Epidermal melanocyte (primary cell): ENCODE results near the gene FFAR3.

Source experiments
- DNase-seq: peaks from one replicate; pipeline ENCODE4 v3.0.0; 2011; ENCODE audit warnings: low spot score; ENCODE audit not compliant: insufficient read length

The FFAR3 gene, protein sequence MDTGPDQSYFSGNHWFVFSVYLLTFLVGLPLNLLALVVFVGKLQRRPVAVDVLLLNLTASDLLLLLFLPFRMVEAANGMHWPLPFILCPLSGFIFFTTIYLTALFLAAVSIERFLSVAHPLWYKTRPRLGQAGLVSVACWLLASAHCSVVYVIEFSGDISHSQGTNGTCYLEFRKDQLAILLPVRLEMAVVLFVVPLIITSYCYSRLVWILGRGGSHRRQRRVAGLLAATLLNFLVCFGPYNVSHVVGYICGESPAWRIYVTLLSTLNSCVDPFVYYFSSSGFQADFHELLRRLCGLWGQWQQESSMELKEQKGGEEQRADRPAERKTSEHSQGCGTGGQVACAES

DNA sequence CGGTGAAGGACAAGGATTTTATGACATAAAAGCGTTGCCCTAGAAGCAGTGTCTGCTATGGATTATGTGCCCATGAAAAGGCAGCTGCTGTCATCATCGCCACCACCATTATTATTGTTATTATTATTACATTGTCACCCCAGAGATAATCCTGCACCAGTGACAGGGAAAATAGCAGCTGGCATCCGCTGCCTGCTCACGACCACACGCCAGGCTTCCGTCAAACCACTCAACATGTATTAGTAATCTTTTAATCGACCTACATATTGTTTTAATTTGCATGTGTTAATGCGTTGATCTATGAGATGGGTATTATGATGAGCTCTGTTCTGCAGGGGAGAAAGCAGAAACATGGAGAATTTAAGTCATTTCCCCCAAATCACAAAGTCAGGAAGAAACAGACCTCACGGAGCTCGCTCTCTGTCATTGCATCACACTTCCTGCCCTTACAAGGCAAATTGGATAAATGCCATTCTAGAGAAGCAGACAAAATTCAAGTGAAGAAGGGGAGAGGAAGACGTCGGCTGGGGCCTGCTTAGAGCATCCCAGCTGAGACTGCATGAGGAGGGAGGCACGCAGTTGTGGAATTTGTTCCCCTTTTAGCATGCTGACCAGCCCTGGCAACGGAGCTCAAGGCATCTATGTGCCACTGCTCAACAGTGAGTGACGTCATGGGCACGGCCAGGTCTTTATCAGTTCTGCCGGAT lies at the start of gene FFAR3:
Gene FFAR3, plus strand, starts transcription at position 594 of the 707 bp plus-strand sequence. CDS start 431 bp downstream, outside the sequence.
- no peak for DNase-seq

DNA sequence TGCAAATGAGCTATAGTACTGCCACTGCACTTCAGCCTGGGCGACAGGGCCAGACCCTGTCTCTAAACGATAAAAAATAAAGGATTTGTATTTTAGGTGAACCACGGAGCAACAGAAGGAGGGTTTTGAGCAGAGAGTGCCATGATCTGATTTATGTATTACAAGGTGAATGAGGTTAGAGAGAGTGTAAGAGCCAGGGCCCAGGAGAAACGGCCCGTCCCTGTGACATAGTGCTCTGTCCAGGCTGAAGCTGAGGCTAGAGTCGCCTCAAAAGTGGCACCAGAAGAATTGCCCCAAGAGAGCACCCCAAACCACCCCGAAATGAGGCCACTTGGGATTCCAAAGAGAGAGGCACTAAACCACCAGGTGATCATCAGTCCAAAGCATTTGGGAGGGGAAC lies 49.4 kb upstream of the FFAR3 start:
- no peak for DNase-seq

DNA sequence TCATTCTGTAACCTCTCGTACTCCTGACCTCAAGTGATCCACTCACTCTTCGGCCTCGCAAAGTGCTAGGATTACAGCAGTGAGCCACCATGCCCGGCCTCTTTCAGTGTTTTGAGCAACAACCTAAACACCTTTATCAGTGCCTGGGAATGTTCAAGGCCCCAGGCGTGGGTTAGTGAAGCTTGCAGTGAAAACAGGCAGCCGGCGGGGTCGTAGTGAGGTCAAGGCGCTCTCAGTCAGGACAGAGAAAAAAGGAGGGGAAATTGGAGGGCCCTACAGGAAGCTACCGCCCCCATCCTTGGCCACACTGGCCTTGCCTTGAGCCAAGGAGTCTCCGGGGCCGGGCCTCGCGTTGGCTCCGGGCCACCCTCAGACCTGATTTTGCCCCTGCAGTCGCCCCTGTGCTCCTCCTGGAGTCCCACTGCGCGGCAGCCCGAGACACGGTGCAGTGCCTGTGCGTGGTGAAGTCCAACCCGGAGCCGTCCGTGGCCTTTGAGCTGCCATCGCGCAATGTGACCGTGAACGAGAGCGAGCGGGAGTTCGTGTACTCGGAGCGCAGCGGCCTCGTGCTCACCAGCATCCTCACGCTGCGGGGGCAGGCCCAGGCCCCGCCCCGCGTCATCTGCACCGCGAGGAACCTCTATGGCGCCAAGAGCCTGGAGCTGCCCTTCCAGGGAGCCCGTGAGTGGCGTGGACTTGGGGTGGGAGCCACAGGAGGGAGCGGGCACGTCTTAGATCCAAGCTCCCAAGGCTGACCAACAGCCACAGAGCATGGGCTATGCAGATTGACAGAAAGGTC lies 48.6 kb upstream of the FFAR3 start:
- DNase-seq: no peak

DNA sequence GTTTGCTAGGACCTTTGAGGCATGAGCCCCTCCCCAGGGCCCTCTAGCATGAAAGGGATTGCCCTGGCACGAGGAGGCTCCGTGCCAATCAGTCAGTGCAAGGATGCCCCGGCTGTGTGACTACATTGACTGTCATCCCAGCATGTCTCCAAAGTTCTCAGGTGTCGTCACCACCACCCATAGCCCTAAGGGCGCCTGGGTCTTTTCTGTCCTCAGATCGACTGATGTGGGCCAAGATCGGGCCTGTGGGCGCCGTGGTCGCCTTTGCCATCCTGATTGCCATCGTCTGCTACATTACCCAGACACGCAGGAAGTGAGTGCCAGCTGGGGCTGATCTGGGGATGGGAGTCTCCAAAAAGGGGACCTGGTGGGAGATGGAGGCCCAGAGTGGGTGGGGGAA lies 47.9 kb upstream of the FFAR3 start:
- DNase-seq: no peak

DNA sequence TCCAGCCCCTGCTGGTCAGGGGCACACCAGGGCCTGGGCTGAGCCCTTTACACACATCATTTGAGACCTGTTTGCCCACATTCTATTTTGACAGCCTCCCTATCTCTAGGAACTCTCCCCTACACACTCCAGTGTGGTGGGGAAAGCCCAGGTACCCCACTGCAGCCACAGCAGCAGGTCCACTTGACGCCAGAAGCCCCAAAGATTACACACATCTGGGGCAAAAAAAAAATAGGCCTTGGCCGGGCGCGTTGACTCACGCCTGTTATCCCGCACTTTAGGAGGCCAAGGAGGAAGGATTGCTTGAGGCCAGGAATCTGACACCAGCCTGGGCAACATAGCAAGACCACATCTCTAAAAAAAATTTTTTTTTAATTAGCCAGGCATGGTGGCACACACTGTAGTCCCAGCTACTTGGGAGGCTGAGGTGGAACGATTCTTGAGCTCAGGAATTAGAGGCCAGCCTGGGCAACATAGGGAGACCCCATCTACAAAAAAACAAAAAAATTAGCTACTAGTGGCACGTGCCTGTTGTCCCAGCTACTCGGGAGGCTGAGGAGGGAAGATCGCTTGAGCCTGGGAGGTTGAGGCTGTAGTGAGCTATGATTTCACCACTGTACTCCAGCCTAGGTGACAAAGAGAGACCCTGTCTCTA lies 47.3 kb upstream of the FFAR3 start:
- DNase-seq: no peak

DNA sequence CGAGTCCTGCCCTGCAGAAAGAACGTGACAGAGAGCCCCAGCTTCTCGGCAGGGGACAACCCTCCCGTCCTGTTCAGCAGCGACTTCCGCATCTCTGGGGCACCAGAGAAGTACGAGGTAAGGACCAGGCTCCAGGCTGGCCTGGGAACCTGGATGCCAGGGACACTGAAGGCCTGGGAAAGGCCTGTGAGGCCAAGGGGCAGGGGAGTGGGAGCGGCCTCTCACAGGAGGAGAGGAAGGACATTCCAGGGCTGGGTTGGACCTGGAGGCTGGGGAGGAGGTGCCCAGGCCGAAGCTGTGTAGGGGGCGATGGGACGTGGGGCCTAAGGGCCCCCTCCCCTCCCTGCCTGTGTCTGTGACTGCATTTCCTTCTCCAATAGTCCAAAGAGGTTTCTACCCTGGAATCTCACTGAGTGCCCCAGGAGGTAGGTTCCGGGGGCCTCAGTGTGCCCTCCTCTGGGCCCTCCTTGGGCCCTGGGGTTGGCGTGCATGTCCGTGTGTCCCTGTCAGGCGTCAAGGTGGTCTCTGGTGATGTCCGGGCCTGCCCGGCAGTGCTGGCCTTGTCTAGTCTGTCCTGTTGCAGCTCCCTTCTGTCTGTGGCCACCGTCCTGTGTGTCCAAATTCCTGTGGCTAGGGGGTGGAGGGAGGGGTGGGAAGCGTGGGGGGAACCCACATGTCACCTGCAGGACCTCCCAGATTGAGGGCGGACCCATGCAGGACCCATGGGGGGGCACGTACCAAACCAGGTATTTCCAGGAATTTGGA lies 46.2 kb upstream of the FFAR3 start:
- DNase-seq: no peak

DNA sequence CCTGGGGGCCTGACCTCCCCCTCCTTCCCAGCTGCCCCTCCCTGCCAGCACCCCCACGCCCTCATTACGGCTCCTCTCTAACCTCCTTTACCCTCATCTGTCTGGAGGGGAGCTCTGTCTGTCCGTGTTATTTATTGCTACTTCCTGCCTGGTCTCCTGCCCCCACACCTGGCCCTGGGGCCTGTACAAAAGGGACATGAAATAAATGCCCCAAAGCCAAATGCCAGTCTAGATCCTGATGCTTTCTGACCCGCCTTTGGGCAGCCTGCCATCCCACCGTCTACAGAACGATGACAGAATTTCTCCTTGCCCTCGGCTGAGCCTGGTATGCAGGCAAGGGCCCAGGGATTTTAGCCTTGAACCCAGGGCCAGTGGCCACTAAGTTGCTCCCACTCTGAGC lies 44.7 kb upstream of the FFAR3 start:
- DNase-seq: no peak

DNA sequence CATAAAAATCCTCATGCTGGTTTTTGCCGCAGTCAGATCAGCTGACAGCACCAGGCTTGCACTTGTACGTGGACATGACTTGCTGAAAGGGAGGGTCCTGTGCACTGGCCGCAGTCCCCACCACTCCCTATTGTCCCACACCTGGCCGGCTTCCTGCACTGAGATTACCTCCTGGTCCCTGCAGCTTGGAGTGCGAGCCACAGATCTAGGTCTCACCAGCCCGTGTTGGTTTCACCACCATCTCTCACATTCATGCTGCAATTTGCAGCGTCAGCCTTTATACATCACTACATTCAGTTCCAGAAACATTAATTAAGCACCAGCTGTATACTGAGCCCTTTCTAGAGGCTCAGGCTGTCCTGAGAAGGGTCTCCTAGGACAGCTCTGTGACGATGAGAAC lies 44.2 kb upstream of the FFAR3 start:
- no peak for DNase-seq

DNA sequence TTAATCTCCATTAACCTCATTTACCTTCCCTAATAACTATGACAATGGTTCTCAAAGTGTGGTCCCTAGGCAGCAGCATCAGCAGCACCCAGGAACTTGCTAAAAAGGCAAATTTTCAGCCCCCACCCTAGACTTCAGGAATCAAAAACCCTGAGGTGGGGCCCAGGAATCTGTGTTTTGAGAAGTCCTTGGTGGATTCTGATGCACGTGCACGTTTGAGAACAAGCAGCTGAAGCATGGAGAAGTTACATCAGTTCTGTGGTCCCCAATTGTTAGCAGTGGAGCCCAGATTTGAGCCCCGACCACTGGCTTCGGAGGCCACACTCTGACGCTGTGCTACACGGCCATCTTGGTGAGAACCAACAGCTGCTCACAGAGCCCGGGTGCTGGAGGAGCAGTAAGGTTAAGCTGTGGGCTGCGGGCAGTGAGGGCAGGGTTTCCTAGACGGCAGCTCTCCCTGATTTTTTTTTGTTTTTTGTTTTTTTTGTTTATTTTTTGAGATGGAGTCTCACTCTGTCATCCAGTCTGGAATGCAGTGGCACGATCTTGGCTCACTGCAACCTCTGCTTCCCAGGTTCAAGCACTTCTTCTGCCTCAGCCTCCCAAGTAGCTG lies 43.3 kb upstream of the FFAR3 start:
- no peak for DNase-seq

DNA sequence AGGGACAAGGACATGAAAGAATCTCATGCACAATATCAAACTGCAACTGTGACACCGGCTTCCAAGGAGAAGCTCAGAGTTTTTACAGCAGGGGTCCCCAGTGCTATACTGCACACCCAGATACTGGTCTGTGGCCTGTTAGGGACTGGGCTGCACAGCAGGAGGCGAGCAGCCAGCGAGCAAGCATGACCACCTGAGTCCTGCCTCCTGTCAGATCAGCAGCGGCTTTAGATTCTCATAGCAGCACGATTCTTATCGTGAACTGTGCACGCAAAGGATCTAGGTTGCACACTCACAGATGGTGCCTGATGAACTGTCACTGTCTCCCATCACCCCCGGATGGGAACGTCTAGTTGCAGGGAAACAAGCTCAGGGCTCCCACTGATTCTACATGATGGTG lies 42.4 kb upstream of the FFAR3 start:
- no peak for DNase-seq

DNA sequence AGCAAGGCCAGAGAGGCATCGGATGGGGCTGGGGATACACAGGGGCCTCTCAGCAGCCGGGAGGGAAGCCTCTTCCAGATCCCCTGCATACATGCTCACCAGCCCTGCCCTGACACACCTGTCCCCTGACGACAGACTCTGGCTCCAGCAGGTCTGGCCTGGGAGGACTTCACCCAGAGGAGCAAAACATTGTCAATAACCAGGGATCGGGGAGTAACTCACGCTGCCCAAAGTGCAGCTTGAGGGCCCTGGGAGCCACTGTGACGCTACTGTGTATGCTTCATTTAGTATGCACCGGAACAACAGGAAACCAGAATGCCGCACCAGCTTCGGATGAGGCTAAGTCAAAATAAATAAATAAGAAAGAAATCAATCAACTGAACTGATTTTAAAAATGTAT lies 41.7 kb upstream of the FFAR3 start:
- DNase-seq: no peak

DNA sequence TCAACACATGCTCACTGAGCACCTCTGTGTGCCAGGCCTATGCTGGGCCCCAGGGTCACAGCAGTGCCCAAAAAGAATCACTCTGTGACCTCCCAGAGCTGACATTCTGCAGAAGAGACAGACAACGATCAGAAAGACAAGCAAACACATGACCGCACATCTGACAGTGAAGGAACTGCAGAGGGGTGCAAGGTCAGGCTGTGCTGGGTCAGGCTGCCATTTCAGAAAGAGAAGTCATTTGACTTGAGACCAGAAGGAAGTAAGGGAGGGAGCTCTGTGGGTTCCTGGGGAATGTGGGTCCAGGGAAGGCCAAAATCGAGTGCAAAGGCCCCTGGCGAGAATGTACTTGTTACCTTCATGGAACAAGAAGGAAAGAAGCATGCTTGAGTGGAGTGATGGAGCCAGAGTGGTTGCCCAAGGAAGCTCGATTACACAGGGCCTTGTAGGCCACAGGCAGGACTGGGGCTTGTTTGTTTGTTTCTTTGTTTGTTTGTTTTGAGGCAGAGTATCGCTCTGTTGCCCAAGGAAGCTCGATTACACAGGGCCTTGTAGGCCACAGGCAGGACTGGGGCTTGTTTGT lies 40.7 kb upstream of the FFAR3 start:
- DNase-seq: no peak

DNA sequence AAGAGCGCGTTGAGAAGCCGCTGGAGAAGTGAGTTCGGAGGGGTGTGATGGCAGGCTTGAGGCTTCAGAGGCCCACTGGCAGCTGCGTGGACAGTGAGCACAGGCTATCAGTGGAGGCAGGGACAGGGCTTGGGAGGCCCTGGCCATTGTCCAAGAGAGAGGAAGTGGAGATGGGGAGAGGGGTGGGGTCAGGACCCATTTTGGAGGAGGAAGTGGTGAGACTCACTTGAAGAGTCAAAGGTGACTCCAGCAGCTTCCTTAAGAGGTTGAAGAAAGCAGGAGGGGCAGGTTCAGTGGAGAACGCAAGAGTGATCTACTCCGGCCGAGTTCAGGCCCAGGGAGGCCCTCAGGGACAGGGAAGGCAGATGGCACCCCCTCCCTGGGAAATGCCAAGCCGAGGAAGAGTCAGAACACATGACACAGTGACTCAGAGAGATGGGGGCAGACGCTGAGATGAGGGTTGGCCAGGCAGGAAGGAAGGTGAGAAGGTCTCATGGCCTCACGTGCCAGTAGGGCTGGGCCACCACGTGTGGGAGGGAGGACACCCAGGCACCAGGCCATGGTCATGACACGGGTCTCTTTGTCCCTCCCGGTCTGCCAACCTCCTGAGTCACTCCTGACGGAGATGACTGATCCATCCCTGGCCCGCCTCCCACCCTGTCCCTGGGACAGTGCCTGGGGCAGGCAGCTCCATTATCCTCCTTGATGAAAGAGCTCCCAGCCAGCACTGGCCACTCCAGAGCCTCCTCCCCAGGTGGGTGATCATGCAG lies 39.4 kb upstream of the FFAR3 start:
- no peak for DNase-seq

DNA sequence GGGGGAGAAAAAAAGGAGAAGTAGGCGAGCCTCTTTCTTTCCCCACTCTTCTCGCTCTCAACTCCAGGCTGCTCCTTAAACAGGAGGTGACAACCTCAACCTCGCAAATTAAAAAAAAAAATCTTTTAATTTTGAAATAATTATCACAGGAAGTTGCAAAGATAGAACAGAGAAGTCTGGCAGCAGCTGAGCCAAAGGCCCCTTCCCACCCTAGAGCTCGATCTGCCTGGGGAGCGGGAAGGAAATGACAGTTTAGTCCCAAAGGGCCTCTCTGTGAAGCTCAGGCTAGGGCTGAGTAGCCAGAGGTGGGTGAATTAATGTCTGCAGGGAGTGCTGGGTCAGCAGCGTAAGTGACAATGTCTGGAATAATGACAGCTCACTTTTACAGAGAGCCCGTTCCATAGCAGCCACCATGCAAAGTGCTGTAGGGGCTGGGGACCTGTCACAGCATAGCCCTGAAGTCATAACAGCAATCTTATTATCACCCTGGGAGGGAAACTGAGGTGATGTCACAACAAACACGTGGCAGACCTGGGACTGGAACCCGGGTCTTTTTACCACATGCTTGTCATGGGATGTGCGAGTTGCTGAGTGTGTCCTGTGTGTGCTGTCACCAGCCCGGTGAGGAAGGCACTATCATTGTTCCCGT lies 38.1 kb upstream of the FFAR3 start:
- DNase-seq: no peak

DNA sequence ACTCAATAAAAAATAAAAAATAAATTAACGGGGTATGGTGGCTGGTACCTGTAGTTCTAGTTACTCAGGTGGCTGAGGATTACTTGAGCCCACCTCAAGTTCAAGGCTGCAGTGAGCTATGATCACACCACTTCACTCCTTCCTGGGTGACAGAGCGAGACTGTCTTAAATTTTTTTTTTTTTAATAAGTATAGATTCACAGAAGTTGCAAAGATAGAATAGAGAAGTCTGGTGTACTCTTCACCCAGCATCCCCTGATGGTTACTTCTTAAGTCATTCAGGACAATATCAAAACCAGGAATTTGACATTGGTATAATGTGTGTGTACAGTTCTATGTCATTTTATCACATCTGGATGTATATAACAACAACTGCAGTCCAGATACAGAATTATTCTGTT lies 37.0 kb upstream of the FFAR3 start:
- no peak for DNase-seq

DNA sequence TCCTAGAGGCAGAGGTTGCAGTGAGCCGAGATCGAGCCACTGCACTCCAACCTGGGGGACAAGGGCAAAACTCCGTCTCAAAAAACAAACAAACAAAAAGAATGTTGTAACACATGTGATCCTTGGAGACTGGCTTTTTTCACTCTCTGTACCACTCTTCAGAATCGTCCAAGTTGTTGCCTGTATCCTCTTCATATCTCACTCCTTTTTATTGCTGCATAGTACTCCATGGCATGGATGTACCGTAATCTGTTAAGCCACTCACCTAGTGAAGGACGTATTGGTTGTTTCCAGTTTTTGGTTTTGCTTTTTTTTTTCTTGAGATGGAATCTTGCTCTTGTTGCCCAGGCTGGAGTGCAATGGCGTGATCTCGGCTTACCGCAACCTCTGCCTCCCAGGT lies 36.2 kb upstream of the FFAR3 start:
- DNase-seq: no peak

DNA sequence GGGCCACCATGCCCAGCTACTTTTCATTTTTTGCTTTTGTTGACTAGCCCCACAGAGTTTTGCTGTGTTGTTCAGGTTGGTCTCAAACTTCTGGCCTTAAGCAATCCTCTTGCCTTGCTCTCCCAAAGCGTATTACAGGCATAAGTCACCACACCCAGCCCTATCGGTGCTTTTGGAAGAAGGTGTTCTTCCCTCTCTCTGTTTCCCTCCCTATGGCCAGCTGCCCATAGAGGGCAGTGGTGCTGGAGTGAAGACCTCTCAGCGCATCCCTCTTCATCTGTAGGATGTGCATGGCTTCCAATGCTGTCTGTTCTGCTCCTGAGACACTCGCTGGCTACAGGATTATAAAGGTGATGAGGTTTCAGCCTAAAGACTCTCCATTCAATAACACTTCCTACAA lies 30.6 kb upstream of the FFAR3 start:
- DNase-seq: no peak

DNA sequence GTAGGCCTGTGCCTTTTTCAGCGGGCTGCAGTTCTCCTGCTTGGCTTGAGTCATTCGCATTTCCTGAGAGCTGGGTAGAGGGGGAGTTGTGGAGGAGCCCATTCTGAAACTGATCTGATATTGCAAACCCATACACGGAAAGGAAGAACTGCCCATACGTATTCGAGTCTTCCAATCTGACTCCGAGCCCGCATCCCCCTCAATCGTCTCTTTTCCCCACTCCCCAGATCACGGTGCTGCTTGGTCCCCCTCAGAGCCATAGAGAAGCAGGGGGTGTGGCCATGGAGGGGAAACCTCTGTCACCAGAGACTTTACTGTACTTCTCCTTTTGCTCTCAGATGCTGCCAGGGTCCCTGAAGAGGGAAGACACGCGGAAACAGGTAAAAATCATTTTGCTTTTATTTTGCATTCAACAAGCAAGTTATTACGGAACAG lies 29.4 kb upstream of the FFAR3 start, which contains the start of gene CD22:
Gene CD22, plus strand, starts transcription at position 337 of the 435 bp plus-strand sequence. CDS start 2,854 bp downstream, outside the sequence.
- no peak for DNase-seq

DNA sequence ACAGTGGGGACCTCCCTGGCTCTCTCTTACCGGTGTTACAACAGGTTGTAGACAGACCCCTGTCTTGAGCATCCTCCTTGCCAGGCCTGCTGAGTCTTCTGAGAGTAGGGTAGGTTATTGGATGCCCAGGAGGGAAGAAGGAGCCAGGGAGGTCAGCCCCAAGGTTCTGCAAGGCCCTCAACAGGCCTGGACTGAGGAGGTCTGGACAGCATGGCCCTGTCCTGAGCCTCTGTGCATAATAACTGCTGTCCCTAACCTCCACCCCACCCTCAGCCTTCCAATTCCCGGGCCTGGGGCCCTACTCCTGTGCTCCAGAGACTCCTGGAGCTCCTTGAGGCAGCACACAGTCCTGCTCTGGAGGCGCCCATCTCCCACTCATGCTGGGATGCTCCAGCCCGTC lies 28.9 kb upstream of the FFAR3 start:
- no peak for DNase-seq
